Ishikawa (cell line): ENCODE measurements around the gene GDNF.

Experiments used
- CEBPB ChIP-seq: IDR thresholded peaks from 2 replicates; pipeline ENCODE4 v1.6.1; 2012
- CREB1 ChIP-seq: IDR thresholded peaks from 2 replicates; pipeline ENCODE4 v1.6.1; 2012; ENCODE audit warnings: low read depth
- EGR1 ChIP-seq: IDR thresholded peaks from 2 replicates; pipeline ENCODE4 v1.6.1; 2012
- EP300 ChIP-seq: IDR thresholded peaks from 2 replicates; pipeline ENCODE4 v1.6.1; 2012; ENCODE audit warnings: borderline replicate concordance
- FOXM1 ChIP-seq: IDR thresholded peaks from 2 replicates; pipeline ENCODE4 v1.6.1; 2012; ENCODE audit warnings: low read depth, borderline replicate concordance
- NFIC ChIP-seq: IDR thresholded peaks from 2 replicates; pipeline ENCODE4 v1.6.1; 2012
- RAD21 ChIP-seq: IDR thresholded peaks from 2 replicates; pipeline ENCODE4 v1.6.1; 2012; ENCODE audit warnings: low read depth
- TAF1 ChIP-seq: IDR thresholded peaks from 2 replicates; pipeline ENCODE4 v1.6.1; 2012; ENCODE audit warnings: low read depth, mild to moderate bottlenecking
- TCF12 ChIP-seq: IDR thresholded peaks from 2 replicates; pipeline ENCODE4 v1.6.1; 2012; ENCODE audit warnings: low read depth
- TEAD4 ChIP-seq: IDR thresholded peaks from 2 replicates; pipeline ENCODE4 v1.6.1; 2012
- YY1 ChIP-seq: IDR thresholded peaks from 2 replicates; pipeline ENCODE4 v1.6.1; 2012; ENCODE audit warnings: low read depth
- ZBTB7A ChIP-seq: IDR thresholded peaks from 2 replicates; pipeline ENCODE4 v1.6.1; 2012; ENCODE audit warnings: low read depth
- TF ChIP-seq, protein P1 (sequence below): IDR thresholded peaks from 2 replicates; pipeline ENCODE4 v1.6.1; 2012; ENCODE audit warnings: low read depth, mild to moderate bottlenecking
- TF ChIP-seq, protein P2 (sequence below): IDR thresholded peaks from 2 replicates; pipeline ENCODE4 v1.6.1; 2012
- TF ChIP-seq, protein P3 (sequence below): IDR thresholded peaks from 2 replicates; pipeline ENCODE4 v1.6.1; 2012

The GDNF gene

DNA sequence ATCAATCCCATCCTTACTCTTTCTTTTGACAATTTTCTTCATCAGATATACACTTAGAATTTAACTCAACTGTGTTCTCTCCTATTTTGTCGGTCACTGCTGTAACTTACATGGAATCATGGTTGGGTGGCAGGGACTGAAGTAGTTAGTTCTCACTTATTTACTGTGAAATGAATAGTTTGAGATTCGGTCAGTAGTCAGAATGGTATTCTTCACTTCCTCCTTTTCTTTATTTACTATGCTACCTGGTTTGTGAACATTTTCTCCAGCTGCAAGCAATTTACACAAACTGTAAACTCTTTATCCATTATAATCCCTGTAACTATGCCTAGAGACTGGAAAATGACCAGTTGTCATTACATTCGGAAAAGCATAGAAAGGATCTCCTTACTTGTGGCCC lies 41.5 kb upstream of the GDNF start:
- TF ChIP-seq TEAD4 (no peak), CEBPB (no peak), YY1 (no peak), FOXM1 (no peak), EGR1 (no peak), TAF1 (no peak)
- TF ChIP-seq, protein P1, sequence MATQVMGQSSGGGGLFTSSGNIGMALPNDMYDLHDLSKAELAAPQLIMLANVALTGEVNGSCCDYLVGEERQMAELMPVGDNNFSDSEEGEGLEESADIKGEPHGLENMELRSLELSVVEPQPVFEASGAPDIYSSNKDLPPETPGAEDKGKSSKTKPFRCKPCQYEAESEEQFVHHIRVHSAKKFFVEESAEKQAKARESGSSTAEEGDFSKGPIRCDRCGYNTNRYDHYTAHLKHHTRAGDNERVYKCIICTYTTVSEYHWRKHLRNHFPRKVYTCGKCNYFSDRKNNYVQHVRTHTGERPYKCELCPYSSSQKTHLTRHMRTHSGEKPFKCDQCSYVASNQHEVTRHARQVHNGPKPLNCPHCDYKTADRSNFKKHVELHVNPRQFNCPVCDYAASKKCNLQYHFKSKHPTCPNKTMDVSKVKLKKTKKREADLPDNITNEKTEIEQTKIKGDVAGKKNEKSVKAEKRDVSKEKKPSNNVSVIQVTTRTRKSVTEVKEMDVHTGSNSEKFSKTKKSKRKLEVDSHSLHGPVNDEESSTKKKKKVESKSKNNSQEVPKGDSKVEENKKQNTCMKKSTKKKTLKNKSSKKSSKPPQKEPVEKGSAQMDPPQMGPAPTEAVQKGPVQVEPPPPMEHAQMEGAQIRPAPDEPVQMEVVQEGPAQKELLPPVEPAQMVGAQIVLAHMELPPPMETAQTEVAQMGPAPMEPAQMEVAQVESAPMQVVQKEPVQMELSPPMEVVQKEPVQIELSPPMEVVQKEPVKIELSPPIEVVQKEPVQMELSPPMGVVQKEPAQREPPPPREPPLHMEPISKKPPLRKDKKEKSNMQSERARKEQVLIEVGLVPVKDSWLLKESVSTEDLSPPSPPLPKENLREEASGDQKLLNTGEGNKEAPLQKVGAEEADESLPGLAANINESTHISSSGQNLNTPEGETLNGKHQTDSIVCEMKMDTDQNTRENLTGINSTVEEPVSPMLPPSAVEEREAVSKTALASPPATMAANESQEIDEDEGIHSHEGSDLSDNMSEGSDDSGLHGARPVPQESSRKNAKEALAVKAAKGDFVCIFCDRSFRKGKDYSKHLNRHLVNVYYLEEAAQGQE = no peak
- TF ChIP-seq, protein P2, sequence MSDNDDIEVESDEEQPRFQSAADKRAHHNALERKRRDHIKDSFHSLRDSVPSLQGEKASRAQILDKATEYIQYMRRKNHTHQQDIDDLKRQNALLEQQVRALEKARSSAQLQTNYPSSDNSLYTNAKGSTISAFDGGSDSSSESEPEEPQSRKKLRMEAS = no peak

DNA sequence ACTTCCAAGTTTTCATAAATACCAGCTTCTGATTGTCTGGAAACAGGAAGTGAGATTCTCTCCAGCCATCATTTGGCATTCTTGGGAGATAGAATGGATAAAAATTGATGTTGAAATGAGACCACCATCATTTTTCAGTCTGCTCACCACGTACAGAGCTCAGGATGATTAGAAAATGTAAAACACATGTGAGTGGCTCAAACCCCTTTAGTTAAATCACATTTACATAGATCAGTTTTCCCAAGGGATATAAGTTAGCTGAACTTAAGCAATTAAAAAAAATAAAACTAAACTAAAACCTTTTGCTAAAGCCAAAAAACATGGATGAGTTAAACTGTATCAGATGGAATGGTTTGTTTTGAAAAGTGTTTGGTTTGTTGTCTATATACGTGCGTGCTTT lies 37.1 kb upstream of the GDNF start:
- TF ChIP-seq CEBPB (no peak), EP300 (no peak), NFIC (no peak), YY1 (no peak), TCF12 (no peak), TAF1 (no peak)
- TF ChIP-seq, protein P3, sequence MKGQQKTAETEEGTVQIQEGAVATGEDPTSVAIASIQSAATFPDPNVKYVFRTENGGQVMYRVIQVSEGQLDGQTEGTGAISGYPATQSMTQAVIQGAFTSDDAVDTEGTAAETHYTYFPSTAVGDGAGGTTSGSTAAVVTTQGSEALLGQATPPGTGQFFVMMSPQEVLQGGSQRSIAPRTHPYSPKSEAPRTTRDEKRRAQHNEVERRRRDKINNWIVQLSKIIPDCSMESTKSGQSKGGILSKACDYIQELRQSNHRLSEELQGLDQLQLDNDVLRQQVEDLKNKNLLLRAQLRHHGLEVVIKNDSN = no peak

DNA sequence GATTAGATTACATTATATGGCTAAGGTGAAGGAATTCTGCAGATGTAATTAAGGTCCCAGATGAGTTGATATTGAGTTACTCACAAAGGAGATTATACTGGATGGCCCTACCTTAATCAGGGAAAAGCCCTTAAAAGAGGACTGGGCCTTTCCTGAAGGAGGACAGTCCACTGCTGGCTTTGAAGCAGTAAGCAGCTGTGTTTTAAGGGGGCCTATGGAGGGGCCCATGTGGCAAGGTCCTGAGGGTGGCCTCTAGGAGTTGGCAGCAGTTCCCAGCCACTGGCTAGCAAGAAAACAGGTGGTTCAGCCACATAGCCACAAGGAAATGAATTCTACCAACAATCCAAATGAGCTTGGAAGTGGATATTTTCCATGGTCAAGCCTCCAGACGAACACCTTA lies 36.4 kb upstream of the GDNF start:
- no peak for TF ChIP-seq TEAD4
- TF ChIP-seq CEBPB = no peak

DNA sequence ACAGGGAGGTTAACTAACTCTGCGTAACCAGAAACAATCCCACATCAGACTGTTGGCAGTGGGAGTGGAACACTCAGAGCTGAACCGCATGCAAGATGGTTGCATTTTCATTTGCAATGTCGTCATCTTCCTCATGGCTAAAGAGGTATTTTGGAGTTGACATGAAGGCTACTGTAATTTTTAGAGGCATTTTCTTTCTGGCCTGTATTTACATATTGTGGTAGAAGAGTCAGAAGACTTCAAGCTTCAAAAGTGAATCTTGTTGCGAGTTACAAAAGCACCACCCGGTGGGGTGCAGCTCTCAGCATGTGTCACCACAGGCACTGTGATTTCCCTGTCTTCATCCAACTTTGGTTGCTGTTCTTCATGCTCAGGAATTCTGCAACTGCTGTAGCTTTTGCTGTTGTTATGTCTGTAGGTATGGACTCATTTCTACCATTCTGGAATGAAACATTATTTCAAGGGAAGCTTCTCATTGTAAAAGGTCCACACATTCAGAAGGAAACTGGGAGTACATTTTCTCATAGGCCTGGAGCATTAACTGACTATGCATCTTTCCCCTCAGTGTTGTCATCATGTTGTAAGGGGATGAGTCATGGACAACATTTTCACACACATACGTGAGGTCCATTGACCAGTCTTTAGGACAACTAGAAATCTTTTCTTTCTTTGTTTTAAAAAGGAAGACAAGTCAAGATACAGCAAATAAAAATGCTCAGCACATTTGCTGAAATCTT lies 35.4 kb upstream of the GDNF start:
- no peak for TF ChIP-seq EGR1
- TF ChIP-seq, protein P2 = no peak
- TF ChIP-seq TEAD4 = no peak
- no peak for TF ChIP-seq TCF12
- TF ChIP-seq, protein P3 = no peak
- no peak for TF ChIP-seq EP300
- no peak for TF ChIP-seq CREB1
- no peak for TF ChIP-seq CEBPB
- no peak for TF ChIP-seq TAF1
- no peak for TF ChIP-seq YY1
- TF ChIP-seq ZBTB7A = no peak
- TF ChIP-seq FOXM1 = no peak
- TF ChIP-seq, protein P1 = no peak
- no peak for TF ChIP-seq RAD21
- no peak for TF ChIP-seq NFIC

DNA sequence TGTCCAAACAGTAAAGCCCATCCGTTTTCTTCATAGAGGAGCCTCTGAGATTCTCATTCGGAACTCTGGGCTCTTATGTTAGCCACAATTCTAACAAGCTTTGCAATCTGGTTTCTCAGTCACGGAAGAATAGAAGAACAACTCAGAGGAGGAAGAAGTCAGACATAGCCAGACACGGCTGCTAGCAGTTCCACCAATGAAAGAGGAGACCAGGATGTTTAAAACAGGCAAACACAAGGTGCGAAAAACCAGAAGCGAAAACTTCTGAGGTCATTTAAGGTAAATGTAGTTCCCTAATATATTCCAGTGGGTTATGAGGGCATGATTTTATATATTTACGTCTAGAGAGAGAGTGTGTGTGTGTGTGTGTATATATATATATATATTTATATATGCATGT lies 34.1 kb upstream of the GDNF start:
- no peak for TF ChIP-seq YY1
- no peak for TF ChIP-seq EGR1
- TF ChIP-seq CREB1 = no peak
- TF ChIP-seq TEAD4 = no peak
- TF ChIP-seq FOXM1 = no peak
- TF ChIP-seq, protein P1 = no peak
- no peak for TF ChIP-seq CEBPB
- no peak for TF ChIP-seq NFIC
- no peak for TF ChIP-seq TCF12
- TF ChIP-seq, protein P2 = no peak
- TF ChIP-seq ZBTB7A = no peak
- TF ChIP-seq, protein P3 = no peak
